Thoracic aorta (tissue), 2 donors: ENCODE results near the gene DOCK7. TPM values are rescaled to one million over a fixed set of nuclear protein-coding genes. Genes with fewer than 3 reads are reported as not detected.

Source experiments
- ATAC-seq: fragments of 150-250 bp; one replicate; pipeline ENCODE4 v1.8.0; 2017; ENCODE audit warnings: low read depth; ENCODE audit not compliant: insufficient number of reproducible peaks, low FRiP score
- DNase-seq: peaks from one replicate; pipeline ENCODE4 v3.0.0-alpha.2; 2020; ENCODE audit warnings: low spot score
- H3K27ac ChIP-seq, 2 donors: fragments of 200-600 bp; sonication (generic); 1 replicate in 1 of 2; 2 replicates in 1 of 2; pipeline ENCODE4 v1.5.1; 2016; ENCODE audit warnings: mild to moderate bottlenecking in 2 of 2, moderate library complexity in 2 of 2
- H3K27me3 ChIP-seq: fragments of 200-600 bp; sonication (generic); replicated peaks from 2 replicates; pipeline ENCODE4 v1.6.0; 2016; ENCODE audit warnings: mild to moderate bottlenecking; ENCODE audit not compliant: insufficient read depth
- H3K36me3 ChIP-seq: fragments of 200-600 bp; sonication (generic); one replicate; pipeline ENCODE4 v1.5.1; 2016
- H3K4me1 ChIP-seq, 2 donors: fragments of 200-600 bp; sonication (generic); 1 replicate in 1 of 2; 2 replicates in 1 of 2; pipeline versions ENCODE4 v1.5.1 to v1.6.0; 2016; ENCODE audit warnings: low read depth in 2 of 2, mild to moderate bottlenecking in 1 of 2; ENCODE audit not compliant: control insufficient read depth in 1 of 2
- H3K4me3 ChIP-seq: fragments of 200-600 bp; sonication (generic); 2 replicates; pipeline ENCODE4 v1.5.1; 2016; ENCODE audit warnings: mild to moderate bottlenecking
- H3K9me3 ChIP-seq: fragments of 200-600 bp; sonication (generic); 2 replicates; pipeline ENCODE4 v1.5.1; 2016
- total RNA-seq, 2 donors: library from RNA; depleted of rRNA; stranded (reverse); fragments of >200 nt; gene quantifications; one replicate each; pipeline versions ENCODE4 v1.1.0 to v1.2.3, GENCODE V29; 2016
- TF ChIP-seq, protein P1 (sequence below): fragments of 200-600 bp; sonication (generic); IDR thresholded peaks from one replicate; pipeline ENCODE4 v1.5.1; 2019; ENCODE audit warnings: antibody characterized with exemption

DOCK7 gene
- total RNA-seq, 2 donors from 2014 or later: 52.7 to 75.7 TPM

DNA sequence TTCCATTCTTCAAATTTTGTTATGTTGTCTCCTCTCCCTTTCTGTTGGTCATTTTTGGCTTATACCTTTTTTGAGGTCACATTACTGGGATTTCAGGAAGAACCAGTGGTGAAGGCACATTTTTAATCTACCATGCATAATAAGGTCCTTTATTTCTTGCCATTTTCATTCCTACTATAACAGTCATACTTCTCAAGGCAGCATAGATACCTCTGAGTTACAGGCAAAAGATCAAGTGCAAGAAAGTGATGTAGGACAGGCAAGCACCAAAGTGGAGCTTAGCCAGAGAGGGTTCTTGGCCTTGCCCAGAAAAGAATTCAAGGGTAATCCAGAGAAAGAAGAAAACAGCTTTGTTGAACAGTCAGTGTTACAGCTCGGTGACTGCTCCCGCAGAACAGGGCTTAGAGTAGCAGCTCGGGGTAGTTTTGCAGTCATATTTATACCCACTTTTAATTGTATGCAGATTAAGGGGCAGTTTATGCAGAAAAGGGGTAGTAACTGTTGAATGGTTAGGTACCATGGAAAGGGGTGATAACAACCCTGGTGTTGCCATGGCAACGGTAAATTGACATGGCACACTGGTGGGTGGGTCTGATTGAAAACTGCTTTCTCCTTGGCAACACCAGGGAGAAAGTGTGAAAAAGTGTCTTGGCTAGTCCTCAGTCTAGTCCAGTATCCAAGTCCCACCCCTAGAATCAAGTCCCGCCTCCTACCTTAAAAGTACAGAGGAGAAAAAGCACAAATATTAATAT, 39.6 kb upstream of the DOCK7 start:
- Histone ChIP-seq H3K9me3 (no peaks in the 10 kb centered on the region), H3K4me1 (peaks cover 12 to 37% of the 10 kb centered on the region in 2 donors), H3K4me3 (no peak overlapping the region), H3K27ac (peak overlapping the region in 1 of 2 donors; percentile 6), H3K36me3 (no peaks in the 10 kb centered on the region), H3K27me3 (no peaks in the 10 kb centered on the region)
- ATAC-seq (no peak), DNase-seq (no peak)
- TF ChIP-seq, protein P1, sequence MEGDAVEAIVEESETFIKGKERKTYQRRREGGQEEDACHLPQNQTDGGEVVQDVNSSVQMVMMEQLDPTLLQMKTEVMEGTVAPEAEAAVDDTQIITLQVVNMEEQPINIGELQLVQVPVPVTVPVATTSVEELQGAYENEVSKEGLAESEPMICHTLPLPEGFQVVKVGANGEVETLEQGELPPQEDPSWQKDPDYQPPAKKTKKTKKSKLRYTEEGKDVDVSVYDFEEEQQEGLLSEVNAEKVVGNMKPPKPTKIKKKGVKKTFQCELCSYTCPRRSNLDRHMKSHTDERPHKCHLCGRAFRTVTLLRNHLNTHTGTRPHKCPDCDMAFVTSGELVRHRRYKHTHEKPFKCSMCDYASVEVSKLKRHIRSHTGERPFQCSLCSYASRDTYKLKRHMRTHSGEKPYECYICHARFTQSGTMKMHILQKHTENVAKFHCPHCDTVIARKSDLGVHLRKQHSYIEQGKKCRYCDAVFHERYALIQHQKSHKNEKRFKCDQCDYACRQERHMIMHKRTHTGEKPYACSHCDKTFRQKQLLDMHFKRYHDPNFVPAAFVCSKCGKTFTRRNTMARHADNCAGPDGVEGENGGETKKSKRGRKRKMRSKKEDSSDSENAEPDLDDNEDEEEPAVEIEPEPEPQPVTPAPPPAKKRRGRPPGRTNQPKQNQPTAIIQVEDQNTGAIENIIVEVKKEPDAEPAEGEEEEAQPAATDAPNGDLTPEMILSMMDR: no peak

DNA sequence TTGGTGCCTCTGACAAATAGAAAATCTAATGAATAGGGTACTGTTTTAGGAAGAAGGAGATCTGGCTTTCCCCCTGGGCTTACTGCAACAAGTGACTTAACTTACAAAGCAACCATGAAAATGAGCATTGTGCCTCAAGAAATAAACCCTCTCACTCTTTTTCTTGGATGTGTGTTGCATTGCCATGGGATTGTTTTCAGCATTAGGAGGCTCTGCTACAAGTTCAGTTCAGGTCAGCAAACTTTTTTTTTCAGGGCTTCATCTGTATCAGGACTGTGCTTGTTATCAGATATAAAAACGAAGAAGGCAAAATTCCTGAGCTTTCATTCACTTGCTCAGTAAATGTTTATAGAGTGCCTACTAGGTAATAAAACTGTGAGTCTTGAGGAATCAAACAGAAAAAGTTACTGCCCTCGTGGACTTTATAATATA, 37.8 kb upstream of the DOCK7 start:
- Histone ChIP-seq H3K4me1 (peaks cover 12 to 33% of the 10 kb centered on the region in 2 donors), H3K36me3 (no peaks in the 10 kb centered on the region), H3K27me3 (no peaks in the 10 kb centered on the region), H3K9me3 (no peaks in the 10 kb centered on the region), H3K27ac (peak overlapping the region; percentile 4 to 56), H3K4me3 (no peak overlapping the region)
- ATAC-seq: no peak
- TF ChIP-seq, protein P1: no peak
- no peak for DNase-seq

DNA sequence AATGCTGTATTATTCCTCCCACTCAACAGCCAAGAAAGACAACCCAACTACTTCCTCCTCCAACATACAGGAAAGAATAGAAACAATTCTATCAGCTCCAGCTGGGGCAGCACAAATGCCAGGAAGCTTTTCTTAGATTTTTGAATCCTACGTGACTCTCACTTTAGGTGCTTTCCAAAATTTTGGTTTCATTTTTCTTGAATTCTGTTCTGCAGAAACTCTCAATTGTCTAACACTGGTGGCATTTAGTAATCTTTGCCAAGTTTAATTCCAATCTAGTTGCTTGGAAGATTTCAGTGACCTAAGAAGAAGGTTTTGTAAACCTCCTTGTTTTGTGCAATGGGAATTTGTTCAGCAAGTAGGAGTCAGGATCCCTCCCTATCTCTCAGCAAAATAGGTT, 37.1 kb upstream of the DOCK7 start:
- Histone ChIP-seq H3K4me1 (peaks cover 12 to 33% of the 10 kb centered on the region in 2 donors), H3K27ac (peak overlapping the region; percentile 46 to 56), H3K36me3 (no peaks in the 10 kb centered on the region), H3K27me3 (no peaks in the 10 kb centered on the region), H3K9me3 (no peaks in the 10 kb centered on the region), H3K4me3 (peak overlapping the region; percentile 63)
- TF ChIP-seq, protein P1: no peak
- peak; percentile 47 for ATAC-seq
- no peak for DNase-seq

DNA sequence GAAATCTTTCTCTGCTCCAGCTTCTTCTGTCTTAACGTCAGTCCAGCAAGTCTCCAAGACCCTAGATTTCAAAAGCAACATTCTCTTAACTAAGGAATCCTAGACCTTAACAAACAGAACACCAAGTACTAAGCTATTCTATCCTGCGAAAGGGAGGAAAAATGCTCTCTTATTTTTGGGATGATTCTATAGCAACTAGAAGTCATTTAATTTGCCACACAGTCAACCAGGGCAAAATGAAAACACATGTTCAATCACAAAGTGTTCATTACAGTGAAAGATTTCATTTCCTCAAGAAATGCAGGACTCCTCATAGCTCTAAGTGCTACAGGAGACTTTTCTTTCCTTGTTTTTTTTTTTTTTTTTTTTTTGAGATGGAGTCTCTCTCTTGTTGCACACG, 36.2 kb upstream of the DOCK7 start:
- ATAC-seq: no peak

DNA sequence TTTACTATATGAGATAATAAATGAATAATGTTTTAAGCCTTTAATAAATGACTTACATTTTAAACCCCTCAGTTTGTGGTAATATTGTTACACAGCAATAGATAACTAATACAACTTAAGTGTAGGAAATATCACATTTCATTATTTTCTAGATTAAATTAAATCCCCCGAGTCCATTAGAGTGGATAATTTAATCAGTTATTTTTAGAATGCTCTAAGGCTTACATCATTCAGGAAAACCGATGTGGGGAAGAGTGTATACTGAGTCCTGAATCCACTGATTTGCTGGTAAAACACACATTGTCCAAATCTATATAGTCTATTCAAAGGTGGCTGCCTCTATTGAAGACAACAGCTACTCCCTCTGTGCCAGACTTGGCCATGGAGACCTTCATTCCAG, 35.7 kb upstream of the DOCK7 start:
- TF ChIP-seq, protein P1: no peak
- no peak for DNase-seq
- peak overlapping the region; percentile 46 to 56 for H3K27ac ChIP-seq
- no peak overlapping the region for H3K4me3 ChIP-seq
- H3K4me1 ChIP-seq: peaks cover 12 to 33% of the 10 kb centered on the region in 2 donors
- H3K27me3 ChIP-seq: no peaks in the 10 kb centered on the region
- no peaks in the 10 kb centered on the region for H3K9me3 ChIP-seq
- no peaks in the 10 kb centered on the region for H3K36me3 ChIP-seq
- no peak for ATAC-seq

More for the DNA sequence above, 36.2 kb upstream of the DOCK7 start:
- Histone ChIP-seq H3K4me3 (peak overlapping the region; percentile 8), H3K4me1 (peaks cover 12 to 33% of the 10 kb centered on the region in 2 donors), H3K36me3 (no peaks in the 10 kb centered on the region), H3K27me3 (no peaks in the 10 kb centered on the region), H3K9me3 (no peaks in the 10 kb centered on the region), H3K27ac (peak overlapping the region; percentile 46 to 56)
- no peak for DNase-seq
- TF ChIP-seq, protein P1: no peak
